ENCODE results near the gene UNC79.

DNA sequence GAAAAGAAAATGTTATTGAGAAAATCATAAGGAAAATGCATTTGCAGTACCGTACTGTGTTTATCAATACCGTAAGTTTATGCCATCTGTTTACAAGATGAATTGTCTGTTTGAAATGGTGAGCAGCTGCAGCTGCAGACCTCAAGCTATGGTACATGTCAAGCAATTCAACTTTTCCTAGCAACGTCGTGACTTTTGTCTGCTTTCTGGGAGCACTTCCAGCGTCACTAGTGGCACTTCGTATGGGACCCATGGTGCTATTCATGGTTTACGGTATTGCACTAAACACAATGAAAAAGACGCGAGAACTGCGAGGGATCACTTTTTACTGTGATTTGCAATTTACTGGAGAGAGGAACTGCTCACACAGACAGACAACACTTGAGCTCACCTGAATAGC is 160.8 kb downstream of the UNC79 start:
- no peak for TF ChIP-seq POLR2A (IDR thresholded peaks at IDR 0.05; ENCODE audit: low read depth, low read length)
- no peak for TF ChIP-seq POLR2AphosphoS5 (IDR thresholded peaks at IDR 0.05; ENCODE audit: low read depth, low read length)
- TF ChIP-seq TAF1 (IDR thresholded peaks at IDR 0.05; ENCODE audit: borderline replicate concordance, low read depth, low read length) = no peak
